SIG-M5 treated with dmso at 0.1 percent for 504 hours (cell line): ENCODE data around the gene ZNF639.
"Not testable (repeated sequence)": the region's sequence is repeated elsewhere in the genome, so short reads cannot be mapped to it uniquely, and the experiment has no call there.

Experiments
- DNase-seq: peaks from one replicate; lab custom pipeline; 2025; ENCODE audit not compliant: unreplicated experiment; lab: John Stamatoyannopoulos, UW

The ZNF639 gene, protein sequence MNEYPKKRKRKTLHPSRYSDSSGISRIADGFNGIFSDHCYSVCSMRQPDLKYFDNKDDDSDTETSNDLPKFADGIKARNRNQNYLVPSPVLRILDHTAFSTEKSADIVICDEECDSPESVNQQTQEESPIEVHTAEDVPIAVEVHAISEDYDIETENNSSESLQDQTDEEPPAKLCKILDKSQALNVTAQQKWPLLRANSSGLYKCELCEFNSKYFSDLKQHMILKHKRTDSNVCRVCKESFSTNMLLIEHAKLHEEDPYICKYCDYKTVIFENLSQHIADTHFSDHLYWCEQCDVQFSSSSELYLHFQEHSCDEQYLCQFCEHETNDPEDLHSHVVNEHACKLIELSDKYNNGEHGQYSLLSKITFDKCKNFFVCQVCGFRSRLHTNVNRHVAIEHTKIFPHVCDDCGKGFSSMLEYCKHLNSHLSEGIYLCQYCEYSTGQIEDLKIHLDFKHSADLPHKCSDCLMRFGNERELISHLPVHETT

DNA sequence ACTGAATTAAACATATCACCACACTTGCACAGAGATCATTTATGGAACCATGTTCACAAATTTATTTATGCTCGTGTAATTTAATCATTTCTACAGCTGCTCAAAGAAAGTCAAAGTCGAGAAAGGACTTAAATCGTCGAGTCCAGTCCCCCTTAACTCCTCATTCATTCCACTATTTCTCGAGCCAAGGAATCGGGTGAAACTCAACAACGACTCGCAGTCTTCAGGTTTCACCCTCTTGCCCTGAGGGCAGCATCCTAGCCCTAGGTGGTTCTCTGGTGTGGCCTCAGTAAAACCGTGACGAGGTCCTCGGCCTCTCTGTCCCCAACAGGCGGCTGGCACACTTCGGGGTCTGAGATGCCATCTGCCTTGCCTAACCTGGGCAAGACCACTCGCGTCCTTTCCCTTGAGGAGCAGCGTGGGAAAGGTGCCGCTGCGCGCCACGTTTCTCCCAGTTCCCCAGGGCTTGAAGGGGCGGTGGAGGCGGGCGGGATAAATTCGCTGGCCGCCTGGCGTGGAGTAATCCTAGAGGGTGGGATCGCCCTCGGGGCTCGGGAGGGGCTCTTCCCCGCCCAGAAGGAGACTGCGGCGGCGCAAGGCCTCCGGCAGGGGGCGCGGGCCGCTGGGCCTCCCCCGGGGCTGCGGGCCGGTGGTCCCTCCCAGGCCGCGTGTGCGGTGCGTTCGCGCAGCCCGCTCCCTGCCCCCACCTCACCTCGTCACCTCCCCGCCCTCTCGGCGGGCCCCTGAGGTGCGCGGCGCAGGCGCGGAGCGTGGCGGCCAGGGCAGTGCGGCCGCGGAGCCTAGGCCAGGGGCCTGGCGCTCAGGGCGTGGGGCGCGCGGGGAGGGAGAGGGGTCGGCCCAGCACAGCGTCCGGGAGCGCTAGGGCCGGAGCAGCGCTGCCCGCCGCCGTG lies at the start of gene ZNF639:
ZNF639 (plus strand) TSS at position 746 of the 911 bp plus-strand sequence. CDS start 5,263 bp downstream, outside the sequence.
- DNase-seq: peak; percentile 69

DNA sequence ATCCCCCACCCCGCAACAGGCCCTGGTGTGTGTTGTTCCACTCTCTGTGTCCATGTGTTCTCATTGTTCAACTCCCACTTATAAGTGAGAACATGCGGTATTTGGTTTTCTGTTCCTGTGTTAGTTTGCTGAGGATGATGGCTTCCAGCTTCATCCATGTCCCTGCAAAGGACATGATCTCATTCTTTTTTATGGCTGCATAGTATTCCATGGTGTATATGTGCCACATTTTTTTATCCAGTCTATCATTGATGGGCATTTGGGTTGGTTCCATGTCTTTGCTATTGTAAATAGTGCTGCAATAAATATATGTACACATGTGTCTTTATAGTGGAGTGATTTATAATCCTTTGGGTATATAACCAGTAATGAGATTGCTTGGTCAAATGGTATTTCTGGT lies 48.4 kb upstream of the ZNF639 start:
- not testable (repeated sequence) for DNase-seq

DNA sequence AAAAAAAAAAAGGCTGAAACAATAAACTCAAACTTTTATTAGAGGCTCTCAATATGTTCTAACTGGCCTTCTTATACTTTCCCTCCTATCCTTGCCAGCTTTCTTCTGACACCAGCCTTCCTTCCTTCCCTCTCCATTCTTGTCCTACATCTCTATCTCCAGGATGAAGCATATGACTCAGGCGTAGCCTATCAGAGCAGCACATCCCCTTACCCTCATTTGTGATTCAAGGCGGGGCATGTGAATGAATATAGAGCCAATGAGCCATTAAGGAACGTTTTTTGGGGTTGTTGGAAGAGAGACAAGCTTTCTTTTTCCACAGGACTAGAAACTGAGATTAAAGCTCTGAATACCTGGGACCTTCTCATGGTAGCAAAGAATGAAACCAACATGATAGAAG lies 46.8 kb upstream of the ZNF639 start:
- no peak for DNase-seq

DNA sequence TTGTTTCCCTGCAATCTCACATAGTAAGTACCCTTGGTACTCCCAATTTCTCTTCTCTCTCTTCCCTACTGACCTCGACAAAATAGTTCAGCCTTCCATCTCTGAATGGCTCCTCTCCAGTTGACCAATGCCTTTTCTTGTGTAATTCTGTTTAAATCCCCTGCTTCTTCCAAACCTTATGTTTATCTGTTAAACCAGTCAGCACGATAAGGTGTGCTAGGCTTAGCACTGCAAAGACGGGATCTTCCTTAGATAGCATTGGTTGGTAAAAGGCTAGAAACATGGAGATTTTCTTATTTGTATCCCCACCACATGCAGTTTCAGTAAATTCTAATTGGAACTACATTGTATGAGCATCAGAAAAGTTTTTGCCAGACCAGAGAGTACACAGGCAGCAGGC lies 46.1 kb upstream of the ZNF639 start:
- DNase-seq: no peak

DNA sequence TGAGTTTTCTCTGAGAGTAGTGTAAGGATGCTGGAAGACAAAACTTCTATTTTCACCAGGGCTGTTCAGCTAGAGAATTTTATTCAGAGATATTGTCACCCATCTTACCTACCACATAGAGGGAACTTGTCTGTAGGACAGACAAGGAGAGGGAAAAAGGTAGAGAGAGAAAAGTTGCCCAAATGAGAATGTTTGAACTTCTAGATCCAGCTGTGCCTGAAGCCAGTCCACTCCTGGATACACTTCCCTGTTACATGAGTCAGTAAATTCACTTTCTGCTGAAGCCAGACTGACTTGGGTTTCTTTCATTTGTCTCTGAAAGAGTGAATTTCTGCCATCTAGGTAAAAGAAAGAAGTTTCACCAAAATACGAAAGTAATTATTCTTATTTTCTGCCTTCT lies 44.7 kb upstream of the ZNF639 start:
- DNase-seq: no peak

DNA sequence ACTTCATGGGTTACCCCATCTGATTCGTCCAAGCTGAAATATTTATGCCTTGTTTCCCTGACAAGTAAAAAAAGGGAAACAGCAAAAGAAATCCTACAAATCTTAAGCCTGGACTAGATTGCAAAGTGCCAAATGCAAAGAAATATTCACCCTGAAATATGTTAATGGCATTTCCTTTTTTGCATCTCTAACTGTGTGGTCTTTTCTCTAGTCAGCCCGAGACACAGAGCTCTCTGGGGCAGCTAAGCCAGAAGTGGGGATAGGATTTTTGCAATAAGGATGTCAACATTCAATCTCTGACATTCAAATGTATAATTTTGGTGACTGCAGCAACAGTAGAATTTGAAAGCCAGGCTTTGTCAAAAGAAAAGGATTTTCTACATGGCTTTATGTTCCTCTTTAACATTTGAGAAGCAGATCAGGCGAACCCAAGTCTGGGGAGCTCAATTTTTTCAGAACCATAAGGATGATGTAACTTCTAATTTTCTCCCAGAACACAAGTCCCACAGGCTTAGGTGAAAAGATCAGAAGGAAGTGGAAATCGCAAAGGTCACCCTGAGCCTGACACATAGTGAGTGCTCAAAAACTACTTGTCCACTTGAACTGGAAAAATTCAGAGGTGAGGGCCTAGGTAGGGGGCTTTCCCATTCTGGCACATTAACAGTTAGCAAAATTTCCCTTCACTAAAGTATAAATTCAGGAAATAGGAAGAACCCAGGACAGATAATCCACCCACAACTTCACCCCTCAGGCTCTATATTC lies 43.7 kb upstream of the ZNF639 start:
- no peak for DNase-seq

DNA sequence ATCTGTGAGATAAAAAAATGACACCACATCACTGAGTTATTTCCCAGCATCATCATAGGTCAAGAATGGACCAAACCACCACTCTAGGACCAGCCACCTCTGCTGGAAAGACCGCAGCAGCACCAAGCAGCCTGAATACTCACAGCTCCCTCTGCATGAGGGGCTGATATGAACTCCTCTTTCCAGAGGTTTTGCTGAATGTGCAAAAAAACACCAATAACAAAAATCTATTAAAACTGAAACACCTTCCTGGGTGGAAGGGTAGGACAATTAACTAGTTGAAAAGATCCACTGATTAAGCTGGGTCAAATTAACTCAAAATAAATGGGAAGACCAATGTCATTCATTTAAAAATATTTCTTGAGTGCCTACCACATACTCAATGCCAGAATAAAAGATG lies 43.0 kb upstream of the ZNF639 start:
- no peak for DNase-seq

DNA sequence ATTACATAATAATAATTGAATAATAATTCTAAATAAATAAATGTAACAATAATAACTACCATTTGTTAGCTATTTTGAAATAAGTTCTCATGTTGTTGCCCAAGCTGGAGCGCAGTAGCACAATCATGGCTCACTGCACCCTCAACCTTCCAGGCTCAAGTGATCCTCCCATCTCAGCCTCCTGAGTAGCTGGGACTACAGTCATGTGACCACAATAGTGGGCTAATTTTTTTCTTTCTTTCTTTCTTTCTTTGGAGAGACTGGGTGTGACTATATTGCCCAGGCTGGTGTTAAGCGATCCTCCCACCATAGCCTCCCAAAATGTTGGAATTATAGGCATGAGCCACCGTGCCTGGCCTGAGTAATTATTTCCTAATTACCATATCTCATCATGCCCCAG lies 41.0 kb upstream of the ZNF639 start:
- no peak for DNase-seq

DNA sequence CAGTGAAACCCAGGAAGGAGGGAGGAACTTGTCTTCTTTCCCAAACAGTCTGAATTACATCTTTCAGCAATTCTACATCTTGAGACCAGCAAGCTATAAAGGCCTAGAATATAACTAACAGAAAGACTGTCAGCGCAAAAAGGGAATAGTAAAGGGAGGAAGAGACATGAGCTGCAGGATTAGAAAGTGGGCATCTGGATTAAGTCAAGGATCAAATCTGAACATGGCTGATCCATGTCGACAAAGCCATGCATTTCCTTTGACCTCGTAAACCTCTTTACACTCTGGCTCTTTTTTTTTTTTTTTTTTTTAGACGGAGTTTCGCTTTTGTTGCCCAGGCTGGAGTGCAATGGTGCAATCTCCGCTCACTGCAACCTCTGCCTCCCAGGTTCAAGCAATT lies 36.5 kb upstream of the ZNF639 start:
- no peak for DNase-seq

DNA sequence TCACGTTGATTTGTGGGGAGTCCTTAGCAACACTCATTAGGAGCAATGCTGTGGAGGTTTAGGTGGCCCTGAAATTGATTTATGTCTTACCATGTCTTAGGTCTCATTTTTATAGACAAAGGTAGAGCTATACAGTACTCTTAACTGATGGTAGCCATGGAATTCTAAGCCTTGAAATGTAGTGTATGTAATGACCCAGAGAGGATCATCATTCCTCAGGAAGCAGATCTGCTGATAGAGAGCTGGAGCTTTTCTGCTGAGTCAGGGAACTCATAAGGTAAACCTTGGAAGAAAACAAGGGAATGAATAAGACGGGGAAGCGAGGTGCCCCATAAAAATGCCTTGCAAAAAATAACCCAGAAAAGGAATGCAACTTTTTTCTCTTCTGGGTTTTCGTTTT lies 34.0 kb upstream of the ZNF639 start:
- peak; percentile 22 for DNase-seq

DNA sequence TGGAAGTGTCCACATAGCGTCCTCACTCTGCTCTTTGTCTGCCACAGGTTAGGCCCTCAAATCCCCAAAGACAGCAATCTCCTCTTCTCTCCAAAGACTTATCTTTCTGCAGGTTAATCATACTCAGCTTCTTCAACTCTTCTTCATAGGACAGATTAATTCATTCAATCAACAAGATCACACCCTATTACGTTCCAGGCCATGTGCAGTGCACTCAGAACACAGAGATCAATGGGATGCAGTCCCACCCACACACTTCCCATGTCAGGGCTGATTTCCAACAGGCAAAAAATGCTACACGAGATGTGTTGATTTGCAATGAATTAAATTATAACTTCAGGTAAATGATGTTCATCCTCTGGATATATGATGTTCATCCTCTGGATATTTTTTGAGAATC lies 33.5 kb upstream of the ZNF639 start:
- no peak for DNase-seq

DNA sequence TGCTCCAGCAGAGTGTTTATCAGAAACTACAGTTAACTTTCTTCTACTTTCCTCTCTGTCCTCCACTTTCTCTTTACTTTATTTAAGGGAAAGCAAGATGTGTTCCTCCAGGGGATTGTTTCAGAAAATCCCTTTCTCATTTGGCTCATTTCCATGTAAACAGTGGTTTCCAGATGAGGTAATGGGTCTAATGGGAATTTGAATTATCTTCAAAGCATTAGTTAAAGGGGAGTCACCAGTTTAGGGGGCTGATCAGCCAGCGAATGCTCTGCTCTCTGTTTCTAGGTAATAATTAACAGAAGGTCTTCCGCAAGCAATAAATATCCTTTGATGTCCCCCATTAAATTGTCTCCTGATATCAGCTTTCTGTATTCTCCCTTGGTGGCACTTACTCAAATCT lies 30.4 kb upstream of the ZNF639 start:
- DNase-seq: no peak

DNA sequence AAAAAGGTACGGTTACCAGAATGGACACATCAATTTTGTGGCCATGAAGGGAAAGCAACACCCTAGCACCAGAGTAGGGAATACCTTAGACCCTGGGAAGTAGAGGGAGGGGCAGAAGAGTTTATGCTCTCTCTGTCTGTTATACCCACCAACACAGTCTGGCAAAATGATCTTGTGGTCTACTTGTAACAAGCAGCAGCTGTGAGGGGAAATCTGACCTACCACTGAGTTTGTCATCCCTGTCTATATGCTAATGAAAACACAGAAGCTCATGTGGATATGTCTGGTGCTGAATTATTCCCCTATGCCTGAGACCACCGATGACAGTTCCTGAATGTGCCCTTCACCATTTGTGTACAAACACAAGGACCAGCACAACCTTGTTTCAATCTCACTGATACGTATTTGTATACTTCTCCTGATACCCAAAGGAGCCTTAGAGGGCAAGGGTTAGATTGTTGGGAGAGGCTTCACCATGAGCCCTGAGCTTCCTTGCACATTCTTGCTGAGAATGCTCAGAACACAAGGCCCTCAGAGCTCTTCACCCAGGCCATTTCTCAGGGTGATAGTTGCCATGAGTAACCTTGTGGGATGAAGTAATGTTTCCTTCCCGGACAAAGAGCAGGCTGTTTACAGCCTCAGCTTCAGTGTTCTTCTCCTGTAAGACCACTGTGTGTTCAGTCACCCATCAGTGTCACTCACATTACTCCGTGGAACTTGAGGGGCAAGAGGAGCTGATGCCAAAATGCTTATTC lies 24.7 kb upstream of the ZNF639 start:
- DNase-seq: no peak

DNA sequence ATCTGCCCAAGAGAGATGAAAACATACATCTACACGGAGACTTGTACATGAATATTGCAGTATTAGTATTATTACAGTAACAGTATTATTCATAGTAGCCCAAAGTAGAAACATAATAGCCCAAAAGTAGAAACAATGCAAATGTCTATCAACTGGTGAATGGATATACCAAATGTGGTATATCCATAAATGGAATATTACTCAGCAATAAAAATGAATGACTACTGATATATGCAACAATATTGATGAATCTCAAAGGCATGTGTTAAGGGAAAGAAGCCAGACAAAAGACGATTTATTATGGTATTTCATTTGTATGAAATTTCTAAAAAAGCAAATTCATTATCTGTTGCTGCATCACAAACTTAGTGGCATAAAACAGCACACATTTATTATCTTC lies 23.5 kb upstream of the ZNF639 start:
- DNase-seq: no peak

DNA sequence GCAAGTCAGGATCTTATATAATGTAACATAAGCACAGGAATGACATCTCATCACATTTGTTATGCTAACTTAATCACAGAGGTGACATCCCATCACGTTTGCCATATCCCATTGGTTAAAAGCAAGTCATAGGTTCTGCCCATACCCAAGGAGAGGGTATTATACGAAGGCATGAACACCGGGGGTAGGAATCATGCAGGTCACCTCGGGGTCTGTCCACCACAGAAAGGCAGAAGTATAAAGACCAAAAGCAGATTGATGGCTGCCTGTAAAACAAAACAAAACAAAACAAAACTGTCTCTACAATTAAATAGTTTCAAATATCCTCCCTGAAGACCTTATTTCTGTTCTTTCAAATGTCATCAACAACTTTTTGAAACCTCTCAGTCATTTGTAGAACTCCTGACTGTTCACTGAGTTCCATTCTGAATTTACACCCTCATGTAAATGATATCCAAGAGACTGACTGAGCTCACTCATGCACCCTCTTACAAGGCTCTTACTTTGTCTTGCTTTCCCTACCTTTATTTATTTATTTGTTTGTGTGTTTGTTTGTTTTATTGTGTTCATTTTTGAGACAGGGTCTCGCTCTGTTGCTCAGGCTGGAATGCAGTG lies 22.7 kb upstream of the ZNF639 start:
- DNase-seq: no peak

DNA sequence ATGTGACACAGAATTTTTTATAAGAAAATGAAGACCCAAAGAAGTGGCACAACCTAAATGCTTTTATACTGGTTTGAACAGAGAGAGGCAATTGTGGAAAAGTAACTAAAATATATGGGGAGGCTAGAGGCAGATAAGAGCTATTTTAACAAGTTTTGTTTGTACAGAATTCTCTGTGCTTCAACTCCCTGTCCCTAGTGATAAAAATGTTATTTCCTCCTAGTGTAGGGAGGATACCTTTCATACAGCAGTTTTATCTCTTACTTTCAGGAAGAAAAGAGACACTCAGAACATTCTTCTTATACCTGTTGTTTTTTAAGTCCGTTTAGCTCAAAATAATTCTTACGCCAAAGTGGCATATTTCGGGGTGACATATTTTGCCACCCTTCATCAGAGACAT lies 21.2 kb upstream of the ZNF639 start:
- DNase-seq: no peak

DNA sequence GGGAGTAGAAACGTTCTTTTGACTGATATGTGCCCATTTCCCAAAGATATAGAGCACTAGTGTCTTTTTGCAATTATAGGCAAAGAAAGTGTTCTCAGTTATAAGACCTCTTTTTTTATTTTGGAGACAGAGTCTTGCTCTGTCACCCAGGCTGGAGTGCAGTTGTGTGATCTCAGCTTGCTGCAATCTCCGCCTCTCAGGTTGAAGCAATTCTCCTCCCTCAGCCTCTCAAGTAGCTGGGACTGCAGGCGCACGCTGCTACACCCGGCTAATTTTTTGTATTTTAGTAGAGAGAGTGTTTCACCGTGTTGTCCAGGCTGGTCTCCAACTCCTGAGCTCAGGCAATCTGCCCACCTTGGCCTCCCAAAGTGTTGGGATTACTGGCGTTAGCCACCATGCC lies 20.7 kb upstream of the ZNF639 start:
- no peak for DNase-seq

DNA sequence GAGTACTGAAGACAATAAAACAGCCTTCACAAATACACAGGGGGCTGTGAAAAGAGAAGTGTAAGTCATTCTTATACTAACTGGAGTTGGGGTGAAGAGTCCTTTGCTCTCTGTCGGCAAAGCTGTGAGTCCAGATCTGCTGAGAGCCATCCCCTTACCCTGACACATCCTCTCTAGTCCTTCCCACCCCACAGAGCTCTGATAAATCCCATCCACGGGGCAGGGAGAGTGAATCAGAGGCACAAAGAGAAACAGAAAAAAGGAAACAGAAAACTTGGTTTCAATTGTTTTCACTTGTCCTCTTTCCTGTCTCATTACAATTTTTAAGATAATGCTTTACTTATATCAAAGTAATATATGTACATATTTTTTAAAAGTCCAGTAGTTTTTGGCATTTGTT lies 18.2 kb upstream of the ZNF639 start:
- DNase-seq: no peak

DNA sequence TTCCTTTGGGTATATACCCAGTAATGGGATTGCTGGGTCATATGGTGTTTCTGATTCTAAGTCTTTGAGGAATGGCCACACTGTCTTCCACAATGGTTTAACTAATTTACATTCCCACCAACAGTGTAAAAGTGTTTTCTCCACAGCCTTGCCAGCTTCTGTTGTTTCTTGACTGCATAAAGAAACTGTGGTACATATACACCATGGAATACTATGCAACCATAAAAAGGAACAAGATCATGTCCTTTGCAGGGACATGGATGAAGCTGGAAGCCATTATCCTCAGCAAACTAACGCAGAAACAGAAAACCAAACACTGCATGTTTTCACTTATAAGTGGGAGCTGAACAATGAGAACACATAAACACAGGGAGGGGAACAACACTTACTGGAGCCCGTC lies 15.5 kb upstream of the ZNF639 start:
- DNase-seq: not testable (repeated sequence)

DNA sequence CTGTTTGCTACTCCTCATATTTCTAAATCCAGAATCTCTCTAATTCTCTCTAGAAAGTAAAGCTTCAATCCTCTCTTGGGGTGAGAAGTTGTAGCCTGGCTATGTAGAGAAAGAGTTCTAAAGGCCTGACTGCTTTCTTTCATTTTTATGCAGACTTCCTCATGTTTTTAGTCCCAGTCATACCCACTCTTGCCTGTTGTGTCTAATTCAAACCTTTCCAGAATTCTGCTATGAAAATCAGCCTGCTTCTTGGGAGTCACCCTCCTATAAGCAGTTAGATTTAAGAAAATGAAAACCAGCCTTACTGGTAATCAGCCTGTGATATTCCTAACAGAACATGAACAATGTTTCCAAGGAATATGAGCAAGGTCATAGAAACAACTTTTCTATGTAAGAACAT lies 14.8 kb upstream of the ZNF639 start:
- DNase-seq: no peak
